ENCODE data around the gene CCNF. TPM values are rescaled to one million over a fixed set of nuclear protein-coding genes. Genes with fewer than 3 reads are reported as not detected.

CCNF gene
- total and polyA plus RNA-seq, 9 of the 15 experiments (the other 6 are each of a cell fraction or from before 2014, with no cell fraction given), result 4.1 to 70.1 (median 29.5) TPM

DNA sequence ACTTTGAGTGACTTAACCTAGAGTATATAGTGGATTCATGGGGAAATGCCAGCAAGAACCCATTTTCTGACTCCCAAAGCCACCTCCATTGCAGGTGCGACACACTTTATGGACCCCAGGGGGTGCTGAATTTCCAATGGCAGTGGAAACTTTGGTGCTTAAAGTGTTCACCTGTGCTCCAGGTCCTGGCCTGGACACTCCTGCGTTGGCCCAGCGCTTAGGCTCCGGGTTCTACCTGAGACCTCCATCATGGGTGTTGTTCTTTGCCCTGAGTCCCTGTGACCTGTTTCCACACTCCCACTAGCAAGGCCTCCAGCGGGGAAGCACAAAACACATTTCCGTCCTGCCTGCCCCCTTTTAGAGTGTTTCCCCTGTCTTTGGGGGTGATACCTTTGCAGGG lies 3.0 kb downstream of the CCNF start:
- H3K27ac ChIP-seq (ENCODE audit: extremely low read depth, low read depth, low read length), result no peak overlapping the region
- FAIRE-seq (no peak), ATAC-seq (no peak), DNase-seq (ENCODE audit: extremely low read depth in 1 of 4, low spot score in 3 of 4) (no peak)
- BruUV-seq (replicated peaks), result TSS peak; percentile 13
- intact Hi-C loops (cut with micrococcal nuclease) (no loop called here), in situ Hi-C loops (cut with MboI) (no loop called here)
- H3K4me2 ChIP-seq (ENCODE audit: insufficient read depth, low read length), result no peak overlapping the region
- no peaks in the 10 kb centered on the region; the same call in none of the 2 replicates for H4K20me1 ChIP-seq (replicated peaks; ENCODE audit: control insufficient read depth, insufficient read depth, low read length)
- no peaks in the 10 kb centered on the region for H3K27me3 ChIP-seq (ENCODE audit: control insufficient read depth in 2 of 2, insufficient read depth in 2 of 2, low read length in 2 of 2)
- H3K79me2 ChIP-seq (ENCODE audit: control insufficient read depth, insufficient read depth, low read length), result peaks cover 44% of the 10 kb centered on the region
- no peak overlapping the region for H2AFZ ChIP-seq (ENCODE audit: low read depth, low read length)
- POLR2A ChIA-PET, result interaction anchor here (0.5 kb wide), 1 partner anchor 163 kb away, joined by 3 read pairs; no protein-coding TSS in a partner anchor
- TF ChIP-seq, protein P1, sequence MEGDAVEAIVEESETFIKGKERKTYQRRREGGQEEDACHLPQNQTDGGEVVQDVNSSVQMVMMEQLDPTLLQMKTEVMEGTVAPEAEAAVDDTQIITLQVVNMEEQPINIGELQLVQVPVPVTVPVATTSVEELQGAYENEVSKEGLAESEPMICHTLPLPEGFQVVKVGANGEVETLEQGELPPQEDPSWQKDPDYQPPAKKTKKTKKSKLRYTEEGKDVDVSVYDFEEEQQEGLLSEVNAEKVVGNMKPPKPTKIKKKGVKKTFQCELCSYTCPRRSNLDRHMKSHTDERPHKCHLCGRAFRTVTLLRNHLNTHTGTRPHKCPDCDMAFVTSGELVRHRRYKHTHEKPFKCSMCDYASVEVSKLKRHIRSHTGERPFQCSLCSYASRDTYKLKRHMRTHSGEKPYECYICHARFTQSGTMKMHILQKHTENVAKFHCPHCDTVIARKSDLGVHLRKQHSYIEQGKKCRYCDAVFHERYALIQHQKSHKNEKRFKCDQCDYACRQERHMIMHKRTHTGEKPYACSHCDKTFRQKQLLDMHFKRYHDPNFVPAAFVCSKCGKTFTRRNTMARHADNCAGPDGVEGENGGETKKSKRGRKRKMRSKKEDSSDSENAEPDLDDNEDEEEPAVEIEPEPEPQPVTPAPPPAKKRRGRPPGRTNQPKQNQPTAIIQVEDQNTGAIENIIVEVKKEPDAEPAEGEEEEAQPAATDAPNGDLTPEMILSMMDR (IDR thresholded peaks at IDR 0.05 in 2 of 3, conservative IDR thresholded peaks at IDR 0.05 in 1 of 3; ENCODE audit: insufficient read depth in 2 of 3, low read depth in 1 of 3, low read length in 3 of 3), result peak in 2 of 3 experiments; percentile 21 to 38; a peak in 1 of 6 replicates
- TF ChIP-seq YY1 (IDR thresholded peaks at IDR 0.05; ENCODE audit: borderline replicate concordance in 1 of 3, control insufficient read depth in 1 of 3, extremely low read depth in 1 of 3, insufficient read depth in 3 of 3, insufficient read length in 1 of 3, insufficient replicate concordance in 2 of 3, low read depth in 1 of 3, low read length in 2 of 3) (peak in 1 of 3 experiments; percentile 18), ELF4 (CRISPR knock-in tag; IDR thresholded peaks at IDR 0.05) (no peak)
- H3K36me3 ChIP-seq (ENCODE audit: control insufficient read depth, insufficient read depth, low read length), result peaks cover 63% of the 10 kb centered on the region
- no peaks in the 10 kb centered on the region for H3K9me3 ChIP-seq (replicated peaks; ENCODE audit: control insufficient read depth, insufficient read depth, low read depth, low read length)
- H3K9me1 ChIP-seq (ENCODE audit: control insufficient read depth, insufficient read depth, low read length), result no peaks in the 10 kb centered on the region
- CTCF ChIA-PET (ENCODE audit: low intra/inter-chr PET ratio), result interaction anchor here (0.7 kb wide), 1 partner anchor 79 kb away, joined by 3 read pairs; no protein-coding TSS in a partner anchor
- no peak overlapping the region for H3K4me3 ChIP-seq
- H3K4me1 ChIP-seq (replicated peaks in 1 of 2; ENCODE audit: control insufficient read depth in 2 of 2, insufficient read depth in 2 of 2, low read length in 2 of 2), result peaks cover 21 to 27% of the 10 kb centered on the region in 2 experiments; a peak in 4 of 5 replicates
- 100% methylated on average over 6 of the region's 6 CpGs for WGBS (ENCODE audit: insufficient coverage, low coverage, missing lambda C conversion rate)
- H3K9ac ChIP-seq (ENCODE audit: insufficient read depth in 1 of 2, low read depth in 2 of 2, low read length in 2 of 2), result no peak overlapping the region

Data from K562 (cell line).